Glomerular visceral epithelial cell (primary cell): ENCODE results near the gene PRXL2B.

ENCODE experiments used
- DNase-seq: peaks from one replicate; pipeline ENCODE4 v3.0.0-alpha.2; 2016; ENCODE audit errors: extremely low spot score

PRXL2B gene

DNA sequence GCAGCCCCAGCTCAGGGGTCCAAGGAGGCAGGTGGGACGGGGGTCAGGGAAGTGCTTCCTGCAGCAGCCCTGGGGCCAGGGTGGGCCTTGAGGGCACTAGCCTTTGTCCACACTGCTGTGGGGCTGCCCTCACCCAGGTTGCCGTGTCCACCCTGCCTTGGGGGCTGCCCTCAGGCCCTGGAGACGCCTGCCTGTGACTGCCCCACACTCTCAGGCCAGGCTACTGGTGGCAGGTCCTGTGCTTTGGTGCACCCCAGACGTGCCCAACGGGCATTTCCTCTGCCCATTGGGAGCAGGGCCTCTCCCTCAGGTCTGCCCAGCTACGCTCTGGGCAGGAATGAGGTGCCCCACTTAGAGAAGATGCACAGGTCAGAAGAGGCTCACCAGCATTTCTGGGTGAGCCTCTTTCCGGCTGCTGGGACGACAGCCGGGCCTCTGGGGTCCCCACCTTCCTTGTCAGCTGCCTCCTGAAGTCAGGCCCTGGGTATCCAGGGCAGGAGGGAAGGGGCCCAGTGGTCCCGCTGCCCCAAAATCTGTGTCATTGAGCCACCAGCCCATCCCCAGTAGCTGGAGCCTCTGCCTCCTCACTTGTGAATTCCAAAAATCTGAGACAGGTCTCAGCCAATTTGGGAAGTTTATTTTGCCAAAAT lies 48.9 kb downstream of the PRXL2B start:
- no peak for DNase-seq

DNA sequence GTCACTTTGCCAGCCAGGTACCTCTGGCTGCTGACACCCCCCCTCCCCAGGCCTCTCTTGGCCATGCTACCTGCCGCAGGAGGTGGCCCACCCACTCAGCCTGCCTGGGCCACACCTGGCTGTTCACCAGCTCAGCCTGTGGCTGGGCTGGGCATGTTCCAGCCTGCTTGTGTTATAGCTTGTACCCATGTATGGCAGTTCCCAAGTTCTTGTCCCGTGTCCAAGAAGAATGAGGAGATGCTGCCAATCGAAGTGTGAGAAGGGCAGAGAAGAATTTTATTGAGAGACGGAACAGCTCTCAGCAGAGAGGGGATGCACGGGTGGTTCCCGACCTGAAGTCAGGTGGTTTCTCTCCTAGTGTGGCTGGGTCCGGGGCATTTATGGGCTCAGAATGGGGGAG lies 50.2 kb downstream of the PRXL2B start:
- no peak for DNase-seq

DNA sequence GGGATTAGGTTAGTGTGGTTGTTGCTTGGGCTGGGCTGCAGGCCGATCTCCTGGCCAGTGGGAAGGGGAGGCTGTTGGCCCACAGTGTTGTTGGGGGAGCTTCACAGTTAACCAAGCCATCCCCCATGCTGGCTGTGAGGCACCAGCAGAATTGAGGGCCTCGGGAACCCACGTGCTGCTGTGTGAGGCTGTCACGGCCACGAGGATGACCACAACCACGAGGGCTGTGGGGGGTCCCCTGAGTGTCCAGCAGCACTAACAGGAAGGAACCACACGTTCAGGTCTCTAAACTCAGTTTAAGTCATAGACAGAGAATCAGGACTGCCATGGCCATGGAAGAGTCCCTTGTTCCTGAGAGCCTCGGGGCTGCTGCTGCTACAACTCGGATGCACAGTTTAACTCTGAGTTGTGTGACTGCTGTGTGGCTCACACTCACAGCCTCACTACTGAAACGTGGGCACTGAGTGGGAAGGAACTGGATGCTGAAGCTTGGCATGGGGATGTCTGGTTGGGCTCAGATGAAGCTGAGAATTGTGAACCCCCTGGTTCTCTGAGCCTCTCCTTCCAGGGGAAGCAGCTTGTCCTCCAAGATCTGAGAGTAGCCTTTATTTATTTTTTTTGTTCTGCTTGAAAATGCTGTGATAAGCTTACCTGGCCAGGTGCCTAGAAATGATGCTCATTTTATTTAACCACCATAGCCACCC lies 51.0 kb downstream of the PRXL2B start:
- no peak for DNase-seq

DNA sequence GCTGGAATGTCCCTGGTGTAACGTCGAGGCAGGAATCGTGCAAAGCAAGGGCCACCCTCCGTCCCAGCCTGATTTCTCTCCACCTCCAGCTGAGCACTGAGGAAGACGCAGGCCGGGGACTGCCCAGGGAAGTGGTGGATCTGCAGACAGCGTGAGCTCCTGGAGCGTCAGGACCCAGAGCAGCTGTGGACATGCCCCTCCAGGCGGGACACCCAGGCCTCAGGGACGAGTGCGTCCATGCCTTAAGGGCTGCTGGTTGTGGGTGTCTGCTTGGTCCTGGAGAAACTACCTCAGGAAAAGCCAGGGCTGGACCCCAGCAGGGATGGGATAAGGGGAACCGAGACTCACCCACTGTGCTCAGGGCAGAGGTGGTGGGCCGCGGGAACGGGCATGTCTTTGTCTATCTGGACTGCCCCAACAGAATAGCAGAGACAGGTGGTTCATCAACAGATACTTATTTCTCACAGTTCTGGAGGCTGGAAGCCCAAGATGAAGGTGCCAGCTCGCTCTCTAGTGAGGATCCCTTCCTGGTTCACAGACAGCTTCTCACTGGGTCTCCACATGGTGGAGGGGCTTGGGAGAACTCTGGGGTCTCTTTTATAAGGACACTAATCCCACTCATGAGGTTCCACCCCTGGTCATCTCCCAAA lies 52.0 kb downstream of the PRXL2B start:
- no peak for DNase-seq

DNA sequence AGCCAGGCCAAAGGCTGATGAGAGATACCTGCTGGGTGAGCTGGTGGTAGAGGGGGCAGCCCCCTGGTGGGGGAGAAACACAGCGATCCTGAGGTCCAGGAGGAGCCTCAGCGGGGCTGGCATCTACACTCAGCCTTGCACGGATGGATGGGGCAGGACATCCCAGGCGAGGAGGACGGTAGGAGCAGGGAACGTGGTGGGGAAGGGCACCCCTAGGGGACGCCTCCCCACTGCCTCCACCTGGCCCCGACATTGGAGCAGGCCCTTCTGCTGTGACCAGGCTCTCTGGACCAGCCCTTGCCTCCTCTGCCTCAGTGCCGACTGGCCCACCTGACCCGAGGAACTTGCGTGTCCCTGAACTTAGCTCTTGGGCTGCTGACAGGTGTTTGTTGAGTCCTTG lies 52.6 kb downstream of the PRXL2B start:
- DNase-seq = no peak

DNA sequence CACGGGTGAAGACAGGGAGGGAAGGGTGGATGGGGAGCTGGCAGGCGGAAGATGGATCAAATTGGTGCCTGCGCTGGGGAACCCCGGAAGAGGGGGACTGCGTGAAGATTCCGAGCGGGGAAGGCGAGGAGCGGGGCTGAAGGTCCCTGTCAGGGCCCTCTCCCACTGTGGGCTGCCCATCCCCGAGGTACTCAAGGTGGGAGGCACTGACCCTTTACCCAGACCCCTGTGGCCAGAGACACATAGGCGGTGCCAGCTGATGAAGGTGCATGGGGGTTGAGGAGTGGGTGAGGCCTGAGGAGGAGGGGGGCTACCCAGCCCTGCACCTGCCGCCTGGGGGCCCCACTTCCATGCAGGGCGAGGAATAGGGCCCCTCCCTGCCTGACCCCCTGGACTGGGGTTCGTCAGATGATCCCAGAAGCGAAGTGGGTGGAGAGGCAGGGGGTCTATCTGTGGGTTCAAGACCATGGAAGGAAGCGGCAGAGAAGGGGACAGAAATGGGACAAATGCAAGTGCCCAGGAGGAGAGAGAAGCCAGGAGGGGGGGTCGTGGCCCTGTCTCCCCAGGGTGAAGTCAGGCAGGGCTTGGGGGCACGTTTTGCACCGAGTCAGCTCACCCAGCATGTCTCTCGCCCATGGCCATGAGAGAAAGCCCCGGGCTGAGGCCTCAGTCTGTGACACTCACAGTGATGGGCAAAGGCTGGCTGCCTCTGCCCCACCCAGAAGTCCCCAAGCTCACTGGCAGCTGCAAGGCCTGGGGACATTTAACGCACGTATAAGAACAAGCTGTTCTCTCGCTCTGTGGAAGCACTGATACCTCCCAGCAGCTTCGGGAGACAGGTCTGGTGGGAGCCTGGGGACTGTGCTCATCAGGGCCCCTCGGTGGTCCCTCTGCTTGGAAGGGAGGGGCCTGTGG lies 53.3 kb downstream of the PRXL2B start:
- DNase-seq = no peak

DNA sequence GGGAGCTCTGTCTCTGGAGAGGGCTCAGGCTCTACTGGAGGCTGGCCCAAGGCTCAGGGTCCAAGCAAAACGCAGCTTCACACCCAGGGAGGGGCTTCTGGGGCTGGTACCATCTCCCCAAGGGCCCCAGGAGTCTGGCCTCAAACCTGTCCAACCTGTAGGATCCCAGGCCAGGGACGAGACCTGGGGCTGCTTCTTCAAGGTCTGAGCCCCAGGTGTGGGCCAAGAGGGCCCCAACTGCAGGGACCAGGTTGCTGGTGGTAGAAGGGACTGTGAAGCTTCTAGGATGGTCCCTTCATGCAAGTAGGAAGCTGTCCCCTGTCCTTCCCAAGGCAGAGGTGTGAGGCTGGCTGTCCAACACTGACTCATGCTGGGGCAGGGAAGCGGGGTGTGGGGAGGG lies 54.0 kb downstream of the PRXL2B start:
- no peak for DNase-seq
